GM19452 (cell line): ENCODE data around the gene PIAS3.
"Not testable (repeated sequence)": the region's sequence is repeated elsewhere in the genome, so short reads cannot be mapped to it uniquely, and the experiment has no call there.

Experiments used
- ATAC-seq: cut with Tn5 transposase; IDR thresholded peaks from one replicate; pipeline ENCODE4 v1.9.1; 2021; ENCODE audit not compliant: unreplicated experiment

The PIAS3 gene

GRCh38 chr1:145826030-145826429, 32.9 kb downstream of the PIAS3 start:
- no peak for ATAC-seq

DNA sequence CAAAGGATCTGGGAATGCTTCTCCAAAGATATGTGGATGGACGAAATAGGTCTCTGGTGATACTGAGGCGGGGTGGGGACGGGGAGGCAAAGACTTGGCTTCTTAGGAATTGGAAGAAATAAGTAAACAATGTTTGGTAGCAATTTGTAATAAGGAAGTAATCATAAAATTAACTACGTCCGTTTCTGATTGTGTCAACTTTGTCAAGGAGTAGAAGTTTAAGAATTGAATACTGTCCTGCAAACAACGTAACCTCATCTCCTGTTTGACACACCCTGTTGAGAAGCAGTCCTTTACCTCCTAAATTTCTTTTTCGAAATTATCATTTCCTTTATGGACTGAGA, 34.4 kb downstream of the PIAS3 start:
- ATAC-seq: no peak

- ATAC-seq: peak; percentile 83
These were observed 35.0 kb downstream of the PIAS3 start, which contains the start of the genes POLR3C and RNF115 for GRCh38 chr1:145823565-145824498. TSS of gene POLR3C (plus strand) at chr1:145824200. CDS start at chr1:145825777, 1,577 bp downstream. TSS of gene RNF115 (minus strand) at chr1:145824095. CDS start at chr1:145823873, 222 bp downstream.

DNA sequence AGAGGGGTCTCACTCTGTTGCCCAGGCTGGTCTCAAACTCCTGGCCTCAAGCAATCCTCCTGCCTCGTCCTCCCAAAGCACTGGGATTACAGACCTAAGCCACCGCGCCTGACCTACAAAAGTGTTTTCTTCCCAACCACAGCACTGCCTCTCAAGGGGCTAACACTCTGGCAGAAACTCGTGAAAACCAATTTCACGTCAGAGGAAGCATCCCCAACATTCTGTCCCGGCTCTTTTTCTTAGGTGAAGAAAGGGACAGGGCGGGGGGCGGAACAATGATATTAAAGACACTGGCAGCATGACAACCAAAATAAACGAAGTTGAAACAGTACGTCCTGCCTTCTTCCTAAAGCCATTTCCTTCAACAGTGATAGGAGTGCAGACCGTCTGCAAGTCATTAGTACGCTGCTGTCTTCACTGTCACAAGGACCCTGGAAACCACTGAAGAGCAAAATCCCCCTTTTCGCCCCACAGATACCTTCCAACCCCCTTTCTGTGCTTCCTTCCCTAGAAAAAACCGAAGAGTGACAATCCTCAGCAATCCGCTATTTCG, 36.0 kb downstream of the PIAS3 start:
- ATAC-seq: not testable (repeated sequence)

- not testable (repeated sequence) for ATAC-seq
These were observed 40.8 kb downstream of the PIAS3 start for GRCh38 chr1:145818095-145818494.

- ATAC-seq: not testable (repeated sequence)
These were observed 45.7 kb downstream of the PIAS3 start for GRCh38 chr1:145812977-145813810.

DNA sequence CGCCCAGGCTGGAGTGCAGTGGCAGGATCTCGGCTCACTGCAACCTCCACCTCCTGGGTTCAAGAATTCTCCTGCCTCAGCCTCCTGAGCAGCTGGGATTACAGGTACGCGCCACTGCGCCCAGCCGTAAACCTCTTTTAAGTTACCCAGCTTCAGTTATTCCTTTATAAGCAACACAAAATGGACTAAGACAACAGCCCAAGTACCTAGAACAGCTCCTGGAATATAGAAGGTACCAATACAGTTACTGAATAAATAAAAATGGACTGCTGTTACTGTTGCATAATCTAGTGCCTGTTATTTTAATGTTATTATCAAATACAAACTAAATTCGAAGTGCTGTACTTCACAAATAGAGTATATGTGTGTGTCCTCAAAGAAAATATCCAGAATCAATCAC, 52.0 kb downstream of the PIAS3 start:
- no peak for ATAC-seq

- no peak for ATAC-seq
These were observed 52.5 kb downstream of the PIAS3 start for GRCh38 chr1:145806408-145806807.

DNA sequence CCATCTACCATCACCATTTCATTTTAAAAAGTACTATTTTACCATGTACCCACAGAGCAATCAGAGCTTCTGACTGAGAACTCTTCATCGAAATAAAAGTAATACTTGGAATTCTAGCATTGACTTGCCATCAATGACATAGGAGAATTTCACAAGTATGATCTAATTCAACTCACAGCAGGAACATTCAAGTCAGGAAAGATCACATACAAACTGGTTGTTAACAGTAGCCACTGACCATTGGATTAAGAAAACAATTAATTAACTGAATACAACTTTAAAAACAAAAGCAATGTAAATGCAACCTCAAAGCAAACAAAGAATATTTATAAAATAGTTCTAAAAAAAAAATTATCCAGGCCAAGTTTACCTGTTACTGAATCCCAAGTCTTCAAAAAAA, 53.8 kb downstream of the PIAS3 start:
- ATAC-seq: no peak

DNA sequence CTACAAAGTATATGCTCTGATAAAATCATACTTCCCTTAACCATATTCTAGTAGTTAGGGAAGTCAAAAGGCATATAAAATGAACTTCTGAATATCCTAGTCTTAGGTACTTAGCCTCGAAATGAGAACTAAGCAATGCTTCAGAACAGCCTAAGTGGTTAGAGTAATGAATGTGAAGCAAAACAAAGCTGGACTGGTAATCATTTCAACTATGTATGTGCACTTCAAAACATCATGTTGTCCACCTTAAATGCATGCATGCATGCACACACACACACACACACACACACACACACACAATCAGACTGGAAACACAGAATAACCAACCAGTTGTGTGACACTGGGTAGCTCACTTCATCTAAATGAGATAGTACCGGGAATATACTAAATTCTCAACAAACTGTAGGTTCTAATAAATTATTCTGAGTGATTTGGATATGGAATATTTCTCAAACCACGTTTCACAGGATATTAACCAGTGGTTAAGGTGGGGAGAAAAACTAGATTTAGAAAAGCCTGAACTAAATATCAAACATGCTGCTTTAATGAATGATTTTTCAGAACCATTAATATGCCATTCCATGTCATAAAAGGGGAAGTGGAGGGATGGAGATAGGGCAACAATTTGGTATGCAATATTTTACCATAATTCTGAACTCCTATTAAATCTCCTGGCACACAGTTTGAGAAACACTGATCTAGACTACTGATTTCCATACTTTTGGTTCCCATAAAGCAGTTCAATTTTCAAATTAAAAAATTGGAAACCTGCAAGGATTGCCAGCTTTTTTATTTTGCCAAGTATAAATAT, 54.4 kb downstream of the PIAS3 start:
- no peak for ATAC-seq

DNA sequence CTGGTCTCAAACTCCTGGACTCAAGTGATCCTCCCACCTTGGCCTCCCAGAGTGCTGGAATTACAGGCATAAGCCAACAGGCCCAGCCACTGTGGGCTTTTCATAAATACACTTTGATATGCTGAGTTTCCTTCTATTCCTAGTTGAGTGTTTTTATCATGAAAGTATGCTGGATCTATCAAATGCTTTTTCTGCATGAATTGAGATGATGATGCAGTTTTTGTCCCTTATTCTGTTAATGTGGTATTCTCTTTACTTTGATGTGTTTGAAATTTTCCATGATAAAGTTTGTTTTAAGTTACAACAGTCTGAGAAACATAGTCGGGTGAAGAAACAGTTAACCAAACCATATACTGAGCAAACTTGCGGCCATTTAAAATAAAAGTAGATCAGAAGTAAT, 59.1 kb downstream of the PIAS3 start:
- no peak for ATAC-seq
